GM12891 (cell line): ENCODE measurements around the gene ANKRD63.

Experiments
- DNase-seq: peaks from one replicate; pipeline ENCODE4 v3.0.0; 2011; ENCODE audit warnings: low spot score; ENCODE audit not compliant: insufficient read length
- FAIRE-seq: peaks from 2 replicates; lab custom pipeline; 2011; peaks lifted over from hg19 to GRCh38; lab: Jason Lieb, UNC
- PAX5 ChIP-seq: IDR thresholded peaks from 2 replicates; pipeline ENCODE4 v1.6.1; 2011; ENCODE audit warnings: low read length, moderate library complexity, mild to moderate bottlenecking; ENCODE audit not compliant: insufficient read depth, severe bottlenecking
- POLR2A ChIP-seq: IDR thresholded peaks from 2 replicates; pipeline ENCODE4 v1.6.1; 2011; ENCODE audit warnings: low read depth, low read length, control low read depth
- POLR2AphosphoS5 ChIP-seq: IDR thresholded peaks from 2 replicates; pipeline ENCODE4 v1.6.1; 2011; ENCODE audit warnings: low read depth, low read length, control low read depth
- POU2F2 ChIP-seq: IDR thresholded peaks from 2 replicates; pipeline ENCODE4 v1.6.1; 2011; ENCODE audit warnings: low read depth, mild to moderate bottlenecking, control low read depth, low read length, moderate library complexity
- SPI1 ChIP-seq: IDR thresholded peaks from 2 replicates; pipeline ENCODE4 v1.6.1; 2011; ENCODE audit warnings: low read depth, low read length, control low read depth
- TAF1 ChIP-seq: IDR thresholded peaks from 2 replicates; pipeline ENCODE4 v1.6.1; 2011; ENCODE audit warnings: low read depth, low read length, control low read depth

The ANKRD63 gene

GRCh38 chr15:40305281-40305680, 22.4 kb upstream of the ANKRD63 start:
- TF ChIP-seq POLR2A (no peak), PAX5 (no peak), SPI1 (no peak), POLR2AphosphoS5 (no peak), POU2F2 (no peak)
- FAIRE-seq (no peak), DNase-seq (no peak)

DNA sequence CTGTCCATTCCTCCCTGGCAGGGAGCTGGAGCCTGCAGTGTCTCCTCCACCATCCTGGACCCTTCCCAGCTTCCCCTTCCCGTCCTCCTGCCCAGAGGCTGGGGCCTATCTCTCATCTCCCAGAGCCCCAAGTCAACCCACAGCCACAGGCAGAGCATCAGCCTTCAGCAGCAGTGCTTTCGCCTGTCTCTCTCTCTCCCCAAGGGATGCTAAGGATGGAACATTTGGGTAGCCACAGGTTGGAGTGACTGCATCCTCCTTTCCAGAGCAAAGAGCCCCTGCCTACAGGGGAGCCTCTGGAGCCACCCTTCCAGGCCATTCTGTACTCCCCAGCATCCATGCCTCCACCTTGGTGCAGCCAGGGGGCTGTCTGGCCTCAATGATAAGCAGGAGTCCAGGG, 20.7 kb upstream of the ANKRD63 start:
- TF ChIP-seq PAX5 (no peak), POLR2A (no peak), TAF1 (no peak), POU2F2 (no peak), POLR2AphosphoS5 (no peak), SPI1 (no peak)
- no peak for DNase-seq
- no peak for FAIRE-seq

DNA sequence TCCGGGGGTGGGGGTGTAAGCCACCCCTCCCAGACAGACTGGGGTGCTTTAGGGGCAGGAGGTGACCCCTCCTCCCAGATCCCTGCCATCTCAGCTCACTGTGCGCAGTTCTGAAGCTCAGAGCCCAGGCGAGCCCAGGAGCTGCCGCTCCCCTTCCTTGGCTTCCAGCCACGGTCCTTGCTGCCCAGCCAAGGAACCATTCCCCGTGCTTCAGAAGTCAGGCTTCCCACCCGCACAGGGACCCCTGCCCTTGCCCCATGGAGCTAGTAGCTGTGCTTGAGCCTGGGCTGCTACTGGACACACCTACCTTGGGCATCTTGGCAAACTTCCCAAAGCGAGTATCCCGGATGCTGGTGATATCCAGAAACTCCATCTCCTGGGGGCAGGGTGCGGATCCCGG, 20.1 kb upstream of the ANKRD63 start:
- TF ChIP-seq POLR2A (no peak), POLR2AphosphoS5 (no peak), SPI1 (no peak), PAX5 (no peak), TAF1 (no peak), POU2F2 (no peak)
- FAIRE-seq, result no peak
- DNase-seq, result no peak

DNA sequence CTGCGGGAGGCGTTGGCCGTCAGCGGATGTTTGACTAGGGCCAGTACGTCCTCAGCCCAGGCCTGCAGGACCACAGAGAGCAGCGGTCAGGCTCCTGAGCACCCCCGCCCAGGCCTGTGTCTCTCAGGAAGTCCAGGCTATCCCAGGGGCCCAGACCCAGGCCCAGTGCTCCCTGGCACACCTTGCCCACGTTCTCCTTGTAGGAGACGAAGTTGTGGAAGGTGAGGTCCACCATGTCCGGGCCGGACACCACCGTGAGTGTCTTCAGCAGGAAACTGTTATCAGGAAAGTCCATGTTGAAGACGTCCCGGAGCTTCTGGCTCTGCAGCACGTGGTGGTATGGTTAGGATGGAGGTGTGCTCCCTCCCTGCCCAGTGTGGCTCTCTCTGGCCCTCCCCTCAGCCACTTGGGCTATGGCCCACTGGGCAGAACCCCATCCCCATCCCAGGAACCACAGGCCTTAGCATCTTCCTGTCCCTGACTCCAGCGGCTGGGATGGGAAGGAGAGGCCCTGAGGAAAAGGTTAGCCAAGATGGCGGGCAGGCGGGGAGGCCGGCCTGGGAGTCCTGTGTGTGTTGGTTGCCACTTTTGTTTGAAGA, 19.5 kb upstream of the ANKRD63 start:
- no peak for FAIRE-seq

GRCh38 chr15:40301467-40302179, 18.8 kb upstream of the ANKRD63 start:
- DNase-seq (no peak), FAIRE-seq (no peak)
- TF ChIP-seq PAX5, result no peak
- no peak for TF ChIP-seq TAF1
- TF ChIP-seq POLR2AphosphoS5, result no peak
- TF ChIP-seq SPI1, result no peak
- TF ChIP-seq POU2F2, result no peak
- TF ChIP-seq POLR2A, result no peak

More for the DNA sequence above, 19.5 kb upstream of the ANKRD63 start:
- DNase-seq, result no peak
- TF ChIP-seq POLR2AphosphoS5, result no peak
- TF ChIP-seq PAX5, result no peak
- TF ChIP-seq SPI1, result no peak
- no peak for TF ChIP-seq POLR2A
- no peak for TF ChIP-seq POU2F2
- TF ChIP-seq TAF1, result no peak

- FAIRE-seq (no peak), DNase-seq (no peak)
- no peak for TF ChIP-seq TAF1
- no peak for TF ChIP-seq POLR2A
- no peak for TF ChIP-seq POU2F2
Measured at GRCh38 chr15:40300771-40301170, 17.9 kb upstream of the ANKRD63 start.

- no peak for DNase-seq
- FAIRE-seq, result no peak
- TF ChIP-seq SPI1 (no peak), POLR2AphosphoS5 (no peak), POU2F2 (no peak), PAX5 (no peak)
Measured at GRCh38 chr15:40300367-40300766, 17.5 kb upstream of the ANKRD63 start.

- no peak for TF ChIP-seq PAX5
- TF ChIP-seq TAF1, result no peak
- no peak for TF ChIP-seq POLR2AphosphoS5
- TF ChIP-seq POLR2A, result no peak
- TF ChIP-seq POU2F2, result no peak
- TF ChIP-seq SPI1, result no peak
- no peak for FAIRE-seq
- DNase-seq, result no peak
Measured at GRCh38 chr15:40298216-40298935, 15.5 kb upstream of the ANKRD63 start.

- FAIRE-seq, result no peak
Measured at GRCh38 chr15:40297356-40297755, 14.5 kb upstream of the ANKRD63 start.

More at GRCh38 chr15:40297356-40297755, 14.5 kb upstream of the ANKRD63 start:
- TF ChIP-seq SPI1 (no peak), TAF1 (no peak), PAX5 (no peak), POU2F2 (no peak), POLR2A (no peak), POLR2AphosphoS5 (no peak)
- no peak for DNase-seq
